Esophagus muscularis mucosa (tissue), 4 donors: ENCODE data around the gene OSBPL10. TPM values are rescaled to one million over a fixed set of nuclear protein-coding genes. Genes with fewer than 3 reads are reported as not detected.

Experiments
- DNase-seq: peaks from one replicate; pipeline ENCODE4 v3.0.0-alpha.2; 2017; ENCODE audit errors: extremely low spot score
- H3K27ac ChIP-seq, 4 donors: fragments of 200-600 bp; sonication (generic); replicated peaks in 1 of 4; 1 replicate in 3 of 4; 2 replicates in 1 of 4; pipeline ENCODE4 v1.5.1; 2016 to 2019; ENCODE audit warnings: mild to moderate bottlenecking in 1 of 4
- H3K27me3 ChIP-seq, 4 donors: fragments of 200-600 bp; sonication (generic); one replicate each; pipeline versions ENCODE4 v1.5.1 to v1.6.0; 2016 to 2019
- H3K36me3 ChIP-seq, 4 donors: fragments of 200-600 bp; sonication (generic); one replicate each; pipeline ENCODE4 v1.5.1; 2016 to 2019
- H3K4me1 ChIP-seq, 4 donors: fragments of 200-600 bp; sonication (generic); one replicate each; pipeline ENCODE4 v1.5.1; 2016 to 2019
- H3K4me3 ChIP-seq, 4 donors: fragments of 200-600 bp; sonication (generic); 1 replicate in 2 of 4; 2 replicates in 2 of 4; pipeline ENCODE4 v1.5.1; 2016 to 2019; ENCODE audit warnings: mild to moderate bottlenecking in 4 of 4, moderate library complexity in 1 of 4
- H3K9me3 ChIP-seq, 4 donors: fragments of 200-600 bp; sonication (generic); 1 replicate in 3 of 4; 2 replicates in 1 of 4; pipeline ENCODE4 v1.5.1; 2016 to 2019
- EP300 ChIP-seq: sonication (generic); formaldehyde crosslinking; IDR thresholded peaks from one replicate; pipeline ENCODE4 v1.6.1; 2017; ENCODE audit warnings: antibody characterized with exemption
- POLR2A ChIP-seq: fragments of 450-650 bp; IDR thresholded peaks from one replicate; pipeline ENCODE4 v1.6.1; 2017; ENCODE audit warnings: antibody characterized with exemption, moderate library complexity, mild to moderate bottlenecking, low read depth
- POLR2AphosphoS5 ChIP-seq, 2 donors: sonication (generic); formaldehyde crosslinking; IDR thresholded peaks; one replicate each; pipeline ENCODE4 v1.6.1; 2017; ENCODE audit warnings: antibody characterized with exemption in 2 of 2
- WGBS: methylation state at CpG from one replicate; pipeline ENCODE4 v1.1.5; 2018; 5-methylcytosine and 5-hydroxymethylcytosine counted together
- intact Hi-C: fragments of 100-400 bp; cut with DNase I; formaldehyde crosslinking; loops from one replicate; pipeline ENCODE4 v1.15.1; 2023
- total RNA-seq, 4 donors: library from RNA; depleted of rRNA; stranded (reverse); fragments of >200 nt; gene quantifications; one replicate each; pipeline versions ENCODE4 v1.1.0 to v1.2.1, GENCODE V29; 2016
- TF ChIP-seq, protein P1 (sequence below), 3 experiments: fragments of 200-600 bp in 2 of 3; fragments of 450-650 bp in 1 of 3; sonication (generic) in 2 of 3; IDR thresholded peaks; one replicate each; pipeline ENCODE4 v1.5.1; 2017 to 2019; ENCODE audit warnings: antibody characterized with exemption in 3 of 3, mild to moderate bottlenecking in 2 of 3, moderate library complexity in 1 of 3

Gene OSBPL10
- total RNA-seq, 4 donors from 2014 or later = 6.3 to 12.2 (median 7.6) TPM

DNA sequence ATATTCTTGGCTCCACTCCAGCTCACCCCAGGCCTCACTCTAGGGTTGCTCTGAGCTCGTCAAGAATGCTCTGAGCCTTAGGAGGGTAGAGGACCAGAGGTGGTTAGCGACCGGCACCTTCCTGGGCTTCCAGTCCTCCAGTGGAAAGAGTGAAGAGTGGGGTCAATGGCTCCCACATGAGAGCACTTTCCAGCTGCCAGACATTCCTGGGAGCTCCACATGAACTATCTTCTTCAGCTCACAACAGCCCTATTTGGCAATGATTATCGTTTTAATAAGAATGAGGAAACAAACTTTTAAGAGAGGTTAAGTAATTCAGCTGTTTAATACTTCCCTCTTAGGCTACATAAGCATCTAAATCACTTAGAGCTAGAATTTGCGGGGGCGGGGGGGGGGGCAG is 309.1 kb downstream of the OSBPL10 start:
- Histone ChIP-seq H3K27ac (no peak overlapping the region), H3K4me3 (no peak overlapping the region), H3K9me3 (no peaks in the 10 kb centered on the region), H3K27me3 (no peaks in the 10 kb centered on the region), H3K4me1 (peaks cover 0 to 4% (median 0%) of the 10 kb centered on the region in 4 donors), H3K36me3 (no peaks in the 10 kb centered on the region)
- WGBS = 54% methylated on average over 6 of the region's 6 CpGs
- TF ChIP-seq, protein P1, sequence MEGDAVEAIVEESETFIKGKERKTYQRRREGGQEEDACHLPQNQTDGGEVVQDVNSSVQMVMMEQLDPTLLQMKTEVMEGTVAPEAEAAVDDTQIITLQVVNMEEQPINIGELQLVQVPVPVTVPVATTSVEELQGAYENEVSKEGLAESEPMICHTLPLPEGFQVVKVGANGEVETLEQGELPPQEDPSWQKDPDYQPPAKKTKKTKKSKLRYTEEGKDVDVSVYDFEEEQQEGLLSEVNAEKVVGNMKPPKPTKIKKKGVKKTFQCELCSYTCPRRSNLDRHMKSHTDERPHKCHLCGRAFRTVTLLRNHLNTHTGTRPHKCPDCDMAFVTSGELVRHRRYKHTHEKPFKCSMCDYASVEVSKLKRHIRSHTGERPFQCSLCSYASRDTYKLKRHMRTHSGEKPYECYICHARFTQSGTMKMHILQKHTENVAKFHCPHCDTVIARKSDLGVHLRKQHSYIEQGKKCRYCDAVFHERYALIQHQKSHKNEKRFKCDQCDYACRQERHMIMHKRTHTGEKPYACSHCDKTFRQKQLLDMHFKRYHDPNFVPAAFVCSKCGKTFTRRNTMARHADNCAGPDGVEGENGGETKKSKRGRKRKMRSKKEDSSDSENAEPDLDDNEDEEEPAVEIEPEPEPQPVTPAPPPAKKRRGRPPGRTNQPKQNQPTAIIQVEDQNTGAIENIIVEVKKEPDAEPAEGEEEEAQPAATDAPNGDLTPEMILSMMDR (IDR thresholded peaks at IDR 0.05) = no peak
- TF ChIP-seq POLR2AphosphoS5 (IDR thresholded peaks at IDR 0.05) (no peak), POLR2A (no peak), EP300 (no peak)
- intact Hi-C loops = no loop called here
- no peak for DNase-seq

GRCh38 chr3:31671451-31671850 is 309.6 kb downstream of the OSBPL10 start:
- no peaks in the 10 kb centered on the region for H3K27me3 ChIP-seq
- DNase-seq = no peak
- no peak for TF ChIP-seq POLR2AphosphoS5 (IDR thresholded peaks at IDR 0.05)
- TF ChIP-seq EP300 = no peak
- no peak for TF ChIP-seq POLR2A
- TF ChIP-seq, protein P1 (IDR thresholded peaks at IDR 0.05) = no peak
- H3K27ac ChIP-seq = no peak overlapping the region
- H3K36me3 ChIP-seq = no peaks in the 10 kb centered on the region
- no peaks in the 10 kb centered on the region for H3K9me3 ChIP-seq
- no peak overlapping the region for H3K4me3 ChIP-seq
- WGBS = 87% methylated on average over 2 of the region's 2 CpGs
- H3K4me1 ChIP-seq = peaks cover 0 to 4% (median 0%) of the 10 kb centered on the region in 4 donors
- intact Hi-C loops = no loop called here

DNA sequence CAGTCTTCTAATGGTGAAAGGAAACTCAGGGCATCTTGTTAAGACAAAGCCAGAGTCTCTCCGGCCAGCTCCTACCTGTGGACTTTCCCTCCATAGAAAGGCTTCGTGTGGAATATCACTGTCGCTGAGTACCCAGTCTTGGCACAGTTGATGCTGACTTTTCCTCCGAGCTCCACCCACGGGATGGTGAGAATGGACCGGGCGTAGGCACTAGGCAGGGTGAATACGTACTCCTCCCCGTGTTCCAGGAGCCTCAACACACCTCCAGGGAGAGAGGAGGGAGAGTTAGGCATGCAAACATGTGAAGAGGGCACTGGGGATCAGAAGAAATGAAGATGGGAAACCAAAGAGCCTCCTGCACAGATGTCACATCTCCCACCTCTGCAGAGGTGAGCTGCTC is 310.3 kb downstream of the OSBPL10 start:
- WGBS = 85% methylated on average over 9 of the region's 9 CpGs
- Histone ChIP-seq H3K36me3 (no peaks in the 10 kb centered on the region), H3K4me1 (peaks cover 0 to 4% (median 0%) of the 10 kb centered on the region in 4 donors), H3K4me3 (no peak overlapping the region), H3K9me3 (no peaks in the 10 kb centered on the region), H3K27ac (no peak overlapping the region), H3K27me3 (no peaks in the 10 kb centered on the region)
- DNase-seq = no peak
- TF ChIP-seq EP300 (no peak), POLR2AphosphoS5 (IDR thresholded peaks at IDR 0.05) (no peak), POLR2A (no peak)
- TF ChIP-seq, protein P1 (IDR thresholded peaks at IDR 0.05) = no peak
- intact Hi-C loops = no loop called here

DNA sequence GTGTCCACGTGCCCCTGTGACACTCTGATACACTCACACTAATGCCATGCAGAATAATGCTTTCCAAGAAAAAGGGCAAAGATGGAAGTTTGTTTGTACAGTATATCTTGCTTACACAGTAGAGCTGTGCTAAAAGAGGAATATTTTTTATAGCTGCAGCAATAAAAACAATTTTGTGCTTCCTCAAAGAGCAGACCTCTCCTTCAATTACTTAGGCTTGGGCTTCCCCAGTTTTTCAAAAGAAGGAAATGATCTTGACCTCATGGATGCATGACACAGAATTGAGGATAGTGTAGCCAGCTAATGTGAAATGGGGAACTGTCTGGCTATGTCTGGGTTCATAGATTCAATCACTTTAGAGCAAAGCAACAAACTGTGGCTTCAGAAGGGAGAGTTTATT is 310.9 kb downstream of the OSBPL10 start:
- Histone ChIP-seq H3K27ac (no peak overlapping the region), H3K27me3 (no peaks in the 10 kb centered on the region), H3K4me1 (peaks cover 0 to 4% (median 0%) of the 10 kb centered on the region in 4 donors), H3K36me3 (no peaks in the 10 kb centered on the region), H3K4me3 (no peak overlapping the region), H3K9me3 (no peaks in the 10 kb centered on the region)
- DNase-seq = no peak
- no peak for TF ChIP-seq POLR2AphosphoS5 (IDR thresholded peaks at IDR 0.05)
- TF ChIP-seq, protein P1 (IDR thresholded peaks at IDR 0.05) = no peak
- no peak for TF ChIP-seq POLR2A
- no peak for TF ChIP-seq EP300
- whole genome bisulfite sequencing = 75% methylated on average over 1 of the region's 1 CpG
- intact Hi-C loops = no loop called here

DNA sequence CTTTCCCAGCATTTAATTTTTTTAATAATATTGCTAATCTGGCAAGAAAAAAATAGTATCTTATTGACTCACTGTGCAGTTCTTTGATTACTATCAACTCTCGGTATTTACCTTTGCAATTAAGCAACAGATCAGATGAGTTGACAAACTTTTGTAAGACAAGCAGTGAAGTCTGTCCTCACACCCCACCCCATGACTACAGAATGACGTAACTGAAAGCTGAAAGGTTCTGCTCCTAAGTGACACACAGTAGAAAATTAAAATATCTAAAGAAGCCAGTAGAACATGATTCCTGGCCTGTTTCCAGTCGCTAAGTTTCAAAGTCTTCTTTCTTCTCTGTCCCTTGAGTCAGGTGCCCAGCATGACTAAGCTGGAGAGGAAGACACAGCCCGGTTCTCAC is 312.8 kb downstream of the OSBPL10 start:
- H3K27ac ChIP-seq = no peak overlapping the region
- intact Hi-C loops = no loop called here
- peaks cover 0 to 4% (median 0%) of the 10 kb centered on the region in 4 donors for H3K4me1 ChIP-seq
- peaks cover 0 to 3% (median 0%) of the 10 kb centered on the region in 4 donors for H3K36me3 ChIP-seq
- DNase-seq = no peak
- TF ChIP-seq EP300 = no peak
- TF ChIP-seq, protein P1 (IDR thresholded peaks at IDR 0.05) = no peak
- TF ChIP-seq POLR2AphosphoS5 (IDR thresholded peaks at IDR 0.05) = no peak
- TF ChIP-seq POLR2A = no peak
- no peaks in the 10 kb centered on the region for H3K27me3 ChIP-seq
- H3K4me3 ChIP-seq = no peak overlapping the region
- H3K9me3 ChIP-seq = no peaks in the 10 kb centered on the region
- WGBS = 89% methylated on average over 4 of the region's 4 CpGs
